HL-60 (cell line): ENCODE data around the gene DOCK10.

ENCODE experiments used
- DNase-seq, 2 experiments: peaks; one replicate each; pipeline ENCODE4 v3.0.0-alpha.2; 2010 to 2020; ENCODE audit warnings: low read depth in 1 of 2, low spot score in 1 of 2
- H3K27ac ChIP-seq: fragments of 250-450 bp; sonication (Bioruptor Pico); replicated peaks from 2 replicates; pipeline ENCODE4 v1.5.1; 2020; ENCODE audit warnings: mild to moderate bottlenecking, moderate library complexity
- H3K27me3 ChIP-seq: fragments of 250-450 bp; sonication (Bioruptor Pico); 2 replicates; pipeline ENCODE4 v1.5.1; 2021; ENCODE audit warnings: mild to moderate bottlenecking, moderate library complexity; ENCODE audit not compliant: insufficient read depth, poor library complexity, severe bottlenecking
- H3K4me3 ChIP-seq: replicated peaks from 2 replicates; pipeline ENCODE4 v1.5.1; 2011; ENCODE audit warnings: mild to moderate bottlenecking, control low read depth, low read length; ENCODE audit not compliant: insufficient read depth
- CTCF ChIP-seq: IDR thresholded peaks from one replicate; pipeline ENCODE4 v1.5.1; 2011; ENCODE audit warnings: low read length, control low read depth, inconsistent platforms; ENCODE audit not compliant: insufficient read depth
- GABPA ChIP-seq: IDR thresholded peaks from 2 replicates; pipeline ENCODE4 v1.6.1; 2012; ENCODE audit warnings: low read depth
- POLR2AphosphoS5 ChIP-seq: IDR thresholded peaks from 2 replicates; pipeline ENCODE4 v1.6.1; 2012; ENCODE audit warnings: low read depth
- REST ChIP-seq: IDR thresholded peaks from 2 replicates; pipeline ENCODE4 v1.6.1; 2012; ENCODE audit warnings: low read depth; ENCODE audit not compliant: insufficient replicate concordance
- SPI1 ChIP-seq: IDR thresholded peaks from 2 replicates; pipeline ENCODE4 v1.6.1; 2012; ENCODE audit warnings: low read depth, mild to moderate bottlenecking, borderline replicate concordance

Gene DOCK10

GRCh38 chr2:224948005-224948404 lies 94.3 kb downstream of the DOCK10 start:
- no peak overlapping the region for H3K27ac ChIP-seq
- DNase-seq, result no peak
- no peak overlapping the region for H3K4me3 ChIP-seq
- TF ChIP-seq REST, result no peak
- TF ChIP-seq SPI1, result no peak
- no peak for TF ChIP-seq GABPA
- no peak for TF ChIP-seq CTCF
- no peak for TF ChIP-seq POLR2AphosphoS5
- H3K27me3 ChIP-seq, result no peaks in the 10 kb centered on the region

- Histone ChIP-seq H3K4me3 (no peak overlapping the region), H3K27ac (peak overlapping the region; percentile 56; the same call in 1 of the 2 replicates), H3K27me3 (no peaks in the 10 kb centered on the region)
- TF ChIP-seq SPI1 (no peak), POLR2AphosphoS5 (no peak), CTCF (no peak), GABPA (no peak), REST (no peak)
- no peak for DNase-seq
These were observed 94.7 kb downstream of the DOCK10 start for GRCh38 chr2:224947566-224947965.

GRCh38 chr2:224946895-224947294 lies 95.4 kb downstream of the DOCK10 start:
- TF ChIP-seq GABPA (peak; percentile 85), REST (no peak), CTCF (no peak), POLR2AphosphoS5 (peak; percentile 23; the same call in 1 of the 2 replicates), SPI1 (peak; percentile 90)
- H3K4me3 ChIP-seq, result peak overlapping the region; percentile 33
- no peaks in the 10 kb centered on the region for H3K27me3 ChIP-seq
- peak in 1 of 2 experiments; percentile 55 for DNase-seq
- peak overlapping the region; percentile 56 for H3K27ac ChIP-seq
